ENCODE data around the gene ZNF215. TPM values are rescaled to one million over a fixed set of nuclear protein-coding genes. Genes with fewer than 3 reads are reported as not detected.
"Not testable (repeated sequence)": the region's sequence is repeated elsewhere in the genome, so short reads cannot be mapped to it uniquely, and the experiment has no call there.

The ZNF215 gene
- total RNA-seq, 1 donor from 2014 or later: 5.4 TPM

- no peak for DNase-seq (ENCODE audit: low read depth)
Measured at GRCh38 chr11:6941970-6942369, 15.7 kb downstream of the ZNF215 start.

GRCh38 chr11:6943131-6943530 is 16.9 kb downstream of the ZNF215 start:
- DNase-seq (ENCODE audit: low read depth): no peak

GRCh38 chr11:6954248-6954647 is 28.0 kb downstream of the ZNF215 start:
- DNase-seq (ENCODE audit: low read depth): not testable (repeated sequence)

- no peak for DNase-seq (ENCODE audit: low read depth)
Measured at GRCh38 chr11:6962141-6962540, 35.9 kb downstream of the ZNF215 start.

- no peak for DNase-seq (ENCODE audit: low read depth)
Measured at GRCh38 chr11:6962673-6963072, 36.4 kb downstream of the ZNF215 start.

GRCh38 chr11:6968816-6969215 is 42.6 kb downstream of the ZNF215 start:
- no peak for DNase-seq (ENCODE audit: low read depth)

- DNase-seq (ENCODE audit: low read depth): not testable (repeated sequence)
Measured at GRCh38 chr11:6969854-6970253, 43.6 kb downstream of the ZNF215 start.

- peak; percentile 6 for DNase-seq (ENCODE audit: low read depth)
Measured at GRCh38 chr11:6979365-6979764, 53.1 kb downstream of the ZNF215 start.

GRCh38 chr11:6986487-6986886 is 60.3 kb downstream of the ZNF215 start:
- no peak for DNase-seq (ENCODE audit: low read depth)

- no peak for DNase-seq (ENCODE audit: low read depth)
Measured at GRCh38 chr11:6988506-6988905, 62.3 kb downstream of the ZNF215 start.

- DNase-seq (ENCODE audit: low read depth): no peak
Measured at GRCh38 chr11:6991227-6991626, 65.0 kb downstream of the ZNF215 start.

GRCh38 chr11:6992026-6992425 is 65.8 kb downstream of the ZNF215 start:
- DNase-seq (ENCODE audit: low read depth): peak; percentile 15

- DNase-seq (ENCODE audit: low read depth): peak; percentile 83
Measured at GRCh38 chr11:6992457-6993417, 66.5 kb downstream of the ZNF215 start.

GRCh38 chr11:6995703-6996102 is 69.5 kb downstream of the ZNF215 start:
- DNase-seq (ENCODE audit: low read depth): no peak

GRCh38 chr11:7004482-7004881 is 78.3 kb downstream of the ZNF215 start:
- DNase-seq (ENCODE audit: low read depth): peak; percentile 12

Other genes starting within 250 kb of the ZNF215 start
- gene MRPL17, start 243.1 kb upstream of the ZNF215 start, total RNA-seq: 27.2 and 49.8 TPM in 2 replicates
- 0.25 and 0.35 TPM in 2 replicates for gene OR2AG2, start 154.4 kb upstream of the ZNF215 start, total RNA-seq
- gene OR2AG1, start 143.4 kb upstream of the ZNF215 start, total RNA-seq: not detected in 2 replicates
- gene OR6A2, start 126.7 kb upstream of the ZNF215 start, total RNA-seq: 0.50 TPM in 1 of 2 replicates, not detected in the other
- not detected in 2 replicates for gene OR10A5, start 80.7 kb upstream of the ZNF215 start, total RNA-seq
- gene OR10A2, start 63.4 kb upstream of the ZNF215 start, total RNA-seq: not detected in 2 replicates
- not detected in 2 replicates for gene OR10A4, start 49.8 kb upstream of the ZNF215 start, total RNA-seq
- 0.40 TPM in 1 of 2 replicates, not detected in the other for gene OR2D2, start 33.9 kb upstream of the ZNF215 start, total RNA-seq
- not detected in 2 replicates for gene OR2D3, start 5.4 kb upstream of the ZNF215 start, total RNA-seq
- gene ZNF214, start 93.9 kb downstream of the ZNF215 start, total RNA-seq: 3.8 and 8.4 TPM in 2 replicates
- gene NLRP14, start 94.1 kb downstream of the ZNF215 start, total RNA-seq: 0.10 TPM in 1 of 2 replicates, not detected in the other
- gene RBMXL2, start 162.6 kb downstream of the ZNF215 start, total RNA-seq: not detected in 2 replicates